ENCODE data around the gene FUBP3. TPM values are rescaled to one million over a fixed set of nuclear protein-coding genes. Genes with fewer than 3 reads are reported as not detected.

FUBP3 gene
- total RNA-seq, result 39.1 and 40.8 TPM in 2 replicates

- intact Hi-C loops (cut with micrococcal nuclease), result loop anchor here (5.0 to 10.0 kb wide), 2 partner anchors 113 to 1006 kb away; partner anchors contain the start of gene EXOSC2
Measured at GRCh38 chr9:130578865-130579737, at the start of gene FUBP3. FUBP3 (plus strand) TSS chr9:130579577; CDS start chr9:130579681, 104 bp downstream.

- intact Hi-C loops (cut with micrococcal nuclease), result no loop called here
Measured at GRCh38 chr9:130530938-130531337, 48.4 kb upstream of the FUBP3 start.

GRCh38 chr9:130531670-130532069 lies 47.7 kb upstream of the FUBP3 start:
- intact Hi-C loops (cut with micrococcal nuclease), result no loop called here

DNA sequence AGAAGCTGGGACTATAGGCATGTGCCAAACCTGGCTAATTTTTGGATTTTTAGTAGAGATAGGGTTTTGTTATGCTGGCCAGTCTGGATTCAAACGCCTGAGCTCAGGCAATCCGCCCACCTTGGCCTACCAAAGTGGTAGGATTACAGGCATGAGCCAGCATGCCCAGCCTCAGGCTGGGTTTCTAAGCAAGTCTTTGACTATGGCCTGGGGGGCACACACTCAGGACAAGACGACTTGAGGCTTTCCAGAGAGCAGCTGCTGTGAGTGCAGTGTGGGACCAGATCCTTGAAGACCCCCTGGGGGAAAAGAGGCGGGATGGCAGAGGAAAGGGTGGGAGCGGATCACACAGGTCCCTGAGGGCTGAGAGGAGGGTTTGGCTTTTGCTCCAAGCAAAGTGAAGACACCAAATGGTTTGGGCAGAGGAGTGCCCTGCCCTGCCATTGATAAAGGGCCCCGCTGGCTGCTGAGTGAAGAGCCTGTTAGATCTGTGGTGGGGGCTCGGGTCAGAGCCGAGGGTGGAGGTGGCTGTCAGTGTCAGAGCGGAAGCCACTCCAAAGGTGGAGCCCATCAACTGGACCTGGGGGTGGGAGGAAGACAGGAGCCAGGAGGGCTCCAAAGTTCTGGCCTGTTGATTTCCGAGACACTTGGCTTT lies 46.8 kb upstream of the FUBP3 start:
- intact Hi-C loops (cut with micrococcal nuclease), result no loop called here

DNA sequence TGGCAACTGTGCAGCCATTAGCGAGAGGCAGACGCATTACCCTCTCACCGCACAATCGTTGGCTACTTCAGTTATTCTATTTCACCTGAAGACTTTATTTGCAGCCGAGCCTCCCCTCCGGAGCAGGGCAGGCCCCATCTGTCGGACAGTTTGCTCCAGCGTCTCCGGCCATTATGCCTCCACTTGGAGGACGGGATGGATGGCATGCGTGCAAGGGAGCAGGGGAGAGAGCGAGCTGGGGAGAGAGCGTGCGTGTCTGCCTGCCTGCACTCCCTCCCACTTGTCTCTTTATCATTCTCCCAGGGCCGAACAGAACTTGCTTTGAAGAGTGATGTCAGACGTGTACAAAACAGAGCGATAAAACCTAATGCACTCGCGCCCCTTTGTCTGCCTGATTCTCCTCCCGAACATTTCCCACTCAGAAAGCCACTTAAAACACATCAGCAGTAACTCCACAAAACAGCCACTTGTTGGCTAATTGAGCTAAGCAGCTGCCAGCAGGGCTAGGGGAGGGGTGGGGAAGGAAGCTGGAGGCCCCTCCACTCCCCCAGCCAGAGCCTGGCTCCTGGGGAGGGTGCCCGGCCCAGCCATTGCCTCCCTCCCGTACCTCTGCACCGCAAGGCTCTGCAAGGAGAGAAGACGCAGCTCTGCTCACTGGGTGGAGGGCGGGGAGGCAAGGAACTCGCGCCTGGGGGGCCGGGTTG lies 43.4 kb upstream of the FUBP3 start:
- intact Hi-C loops (cut with micrococcal nuclease), result no loop called here

DNA sequence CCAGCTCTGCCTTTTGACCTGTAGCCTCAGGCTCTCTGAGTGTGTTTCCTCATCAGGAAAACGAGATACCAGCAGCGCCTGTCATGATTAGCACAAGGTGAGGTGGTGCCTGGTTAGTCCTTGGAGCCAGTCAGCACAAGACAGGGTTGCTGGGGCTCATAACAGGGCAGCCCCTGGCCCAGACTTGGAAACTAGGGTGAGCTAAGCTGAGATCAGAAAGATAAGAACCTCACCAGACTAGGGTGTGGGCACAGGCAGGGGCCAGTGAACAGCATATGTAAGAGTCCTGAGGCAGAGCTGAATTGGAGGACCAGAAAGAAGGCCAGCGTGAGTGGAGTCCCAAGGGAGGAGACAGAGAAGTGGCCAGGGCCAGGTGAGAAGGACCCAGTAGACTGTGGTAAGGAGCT lies 42.7 kb upstream of the FUBP3 start:
- intact Hi-C loops (cut with micrococcal nuclease), result no loop called here

DNA sequence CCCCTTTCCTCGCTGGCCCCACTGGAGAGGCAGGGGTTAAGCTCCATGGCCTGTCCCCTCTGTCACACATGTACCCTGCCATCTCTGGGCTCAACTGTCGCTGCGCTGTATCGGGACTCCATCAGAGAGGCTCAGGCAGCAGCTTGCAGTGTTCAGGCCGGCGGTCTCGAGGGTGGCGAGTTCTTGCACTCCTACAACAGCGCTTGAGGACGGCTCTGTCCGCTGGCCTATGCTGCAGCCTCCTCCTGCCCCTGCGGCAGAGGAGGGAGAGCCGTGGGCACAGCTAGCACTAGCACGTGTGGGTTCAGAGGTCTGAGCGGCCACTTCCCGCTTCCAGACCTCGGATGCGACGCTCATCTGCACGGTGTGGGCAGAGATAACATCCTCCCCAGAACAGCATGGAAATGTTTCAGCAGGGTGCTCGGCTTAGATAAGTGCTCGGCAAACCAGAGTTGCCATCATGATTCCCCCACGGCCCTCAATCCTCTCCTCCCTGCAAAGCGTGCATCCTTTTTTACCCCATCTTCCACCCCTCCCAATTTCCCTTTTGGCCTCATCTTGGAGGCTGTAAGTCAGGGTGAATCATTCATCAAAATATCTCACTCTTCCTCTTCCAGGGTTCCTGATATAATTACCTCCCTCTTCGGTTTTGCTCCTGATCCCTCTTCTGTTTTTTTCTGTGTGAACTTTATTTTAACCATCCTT lies 41.9 kb upstream of the FUBP3 start:
- intact Hi-C loops (cut with micrococcal nuclease), result no loop called here

DNA sequence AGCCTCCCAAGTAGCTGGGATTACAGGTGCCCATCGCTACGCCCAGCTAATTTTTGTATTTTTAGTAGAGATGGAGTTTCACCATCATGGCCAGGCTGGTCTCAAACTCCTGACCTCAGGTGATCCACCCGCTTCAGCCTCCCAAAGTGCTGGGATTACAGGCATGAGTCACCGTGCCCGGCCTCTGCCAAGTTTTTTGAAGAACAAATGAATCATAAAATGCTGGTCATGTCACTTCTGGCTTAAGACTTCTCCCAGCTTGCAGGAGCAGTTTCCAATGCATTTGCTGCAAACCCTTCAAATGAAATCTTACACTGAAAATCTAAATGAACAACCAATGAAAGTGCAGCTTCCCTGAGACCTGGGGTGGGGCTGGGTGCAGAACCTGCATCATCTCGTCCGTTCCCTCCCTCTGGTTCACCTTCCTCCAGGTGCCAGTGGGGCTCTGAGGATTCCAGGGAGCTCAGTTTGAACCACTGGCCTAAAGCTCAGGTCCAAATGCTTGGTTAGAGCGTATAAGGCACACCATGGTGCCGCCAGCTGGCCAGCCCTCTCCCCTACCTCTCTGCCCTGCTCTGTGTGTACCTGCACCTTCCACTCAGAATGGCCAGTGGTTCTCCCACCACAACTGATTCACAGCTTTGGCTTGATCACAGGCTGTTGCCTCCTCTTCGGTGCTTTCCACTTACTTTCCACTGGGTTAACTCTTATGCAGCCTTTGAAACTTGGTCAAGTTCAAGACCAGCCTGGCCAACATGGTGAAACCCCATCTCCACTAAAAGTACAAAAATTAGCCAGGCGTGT lies 39.8 kb upstream of the FUBP3 start:
- intact Hi-C loops (cut with micrococcal nuclease), result no loop called here

GRCh38 chr9:130541533-130541932 lies 37.8 kb upstream of the FUBP3 start:
- intact Hi-C loops (cut with micrococcal nuclease), result no loop called here

- intact Hi-C loops (cut with micrococcal nuclease), result no loop called here
Measured at GRCh38 chr9:130542038-130542437, 37.3 kb upstream of the FUBP3 start.

- intact Hi-C loops (cut with micrococcal nuclease), result no loop called here
Measured at GRCh38 chr9:130542457-130543228, 36.7 kb upstream of the FUBP3 start.

- intact Hi-C loops (cut with micrococcal nuclease), result no loop called here
Measured at GRCh38 chr9:130543368-130543767, 36.0 kb upstream of the FUBP3 start.

- intact Hi-C loops (cut with micrococcal nuclease), result no loop called here
Measured at GRCh38 chr9:130543859-130544258, 35.5 kb upstream of the FUBP3 start.

- intact Hi-C loops (cut with micrococcal nuclease), result no loop called here
Measured at GRCh38 chr9:130544364-130544763, 35.0 kb upstream of the FUBP3 start.

DNA sequence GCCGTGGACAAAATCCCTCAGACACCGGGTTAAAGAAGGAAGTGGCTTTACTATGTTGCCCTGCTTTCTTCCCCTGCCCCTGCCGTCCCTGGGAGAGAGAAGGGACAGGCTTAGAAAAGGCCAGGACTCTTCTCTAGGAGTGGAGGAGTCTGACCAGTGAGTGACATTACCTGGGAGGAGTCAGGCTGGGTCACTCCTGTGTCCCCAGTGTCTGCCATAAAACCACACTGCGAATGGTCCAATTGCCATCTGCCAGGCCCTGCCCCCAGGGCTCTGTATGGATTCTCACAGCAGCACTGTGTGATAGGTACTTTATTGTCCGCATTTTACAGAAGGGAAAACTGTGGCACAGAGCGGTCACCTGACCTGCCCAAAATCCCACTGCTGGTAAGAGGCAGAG lies 31.3 kb upstream of the FUBP3 start:
- intact Hi-C loops (cut with micrococcal nuclease), result no loop called here

GRCh38 chr9:130549093-130549735 lies 30.2 kb upstream of the FUBP3 start:
- intact Hi-C loops (cut with micrococcal nuclease), result no loop called here

DNA sequence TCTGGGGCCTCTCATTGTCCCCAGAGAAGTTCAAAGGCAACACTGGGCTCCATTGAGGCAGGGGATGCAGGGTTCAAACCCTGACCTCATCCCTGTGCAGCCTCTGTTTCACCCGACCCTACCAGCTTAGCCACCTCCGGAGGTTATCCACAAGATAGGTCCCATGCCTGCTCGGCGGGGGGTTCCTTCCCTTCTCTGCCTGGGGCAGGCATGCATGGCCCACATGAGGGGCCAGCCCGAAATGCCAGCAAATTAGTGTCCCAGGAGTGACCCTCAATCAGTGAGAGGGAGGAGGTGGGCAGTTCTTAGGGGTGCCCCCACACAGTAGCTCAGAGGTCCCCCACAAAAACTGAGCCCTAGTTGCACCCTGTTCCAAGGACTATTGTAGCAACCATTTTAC lies 24.8 kb upstream of the FUBP3 start:
- intact Hi-C loops (cut with micrococcal nuclease), result no loop called here

DNA sequence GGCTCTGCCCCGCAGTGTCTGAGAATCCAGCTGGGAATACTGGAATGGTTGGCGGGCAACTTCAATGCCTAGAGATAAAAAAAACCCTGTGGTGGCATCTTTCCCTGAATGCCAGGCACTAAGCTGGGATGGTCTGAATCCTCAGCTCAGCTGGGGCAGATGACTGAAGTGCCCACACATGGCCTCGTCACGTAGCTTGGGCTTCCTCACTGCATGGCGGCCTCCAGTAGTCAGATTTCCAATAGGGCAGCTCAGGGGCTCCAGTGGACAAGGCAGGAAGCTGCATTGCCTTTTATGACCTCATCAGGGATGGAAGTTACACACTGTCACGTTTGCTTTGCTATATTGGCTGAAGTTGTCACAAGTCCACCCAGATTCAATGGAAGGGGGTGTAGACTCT lies 24.3 kb upstream of the FUBP3 start:
- intact Hi-C loops (cut with micrococcal nuclease), result no loop called here

GRCh38 chr9:130555968-130556367 lies 23.4 kb upstream of the FUBP3 start:
- intact Hi-C loops (cut with micrococcal nuclease), result no loop called here

Data from T-helper 2 cell treated with Interferon-gamma antibody and Interleukin-4, amounts not matched to agents 100 ng/mL and 5 ng/mL, for 36 hours (primary cell).